Left hindlimb (tissue), 1 donor: ENCODE results near the gene KSR1.
"Not testable (repeated sequence)": the region's sequence is repeated elsewhere in the genome, so short reads cannot be mapped to it uniquely, and the experiment has no call there.

ENCODE experiments used
- DNase-seq: peaks from one replicate; pipeline ENCODE4 v3.0.0-alpha.2; 2018

Gene KSR1

GRCh38 chr17:27455236-27455913 is 873 bp upstream of the KSR1 start:
- DNase-seq, result no peak

GRCh38 chr17:27456681-27457359 is 572 bp downstream of the KSR1 start:
- DNase-seq, result no peak

GRCh38 chr17:27457360-27457715 is 1.1 kb downstream of the KSR1 start:
- DNase-seq, result no peak

DNA sequence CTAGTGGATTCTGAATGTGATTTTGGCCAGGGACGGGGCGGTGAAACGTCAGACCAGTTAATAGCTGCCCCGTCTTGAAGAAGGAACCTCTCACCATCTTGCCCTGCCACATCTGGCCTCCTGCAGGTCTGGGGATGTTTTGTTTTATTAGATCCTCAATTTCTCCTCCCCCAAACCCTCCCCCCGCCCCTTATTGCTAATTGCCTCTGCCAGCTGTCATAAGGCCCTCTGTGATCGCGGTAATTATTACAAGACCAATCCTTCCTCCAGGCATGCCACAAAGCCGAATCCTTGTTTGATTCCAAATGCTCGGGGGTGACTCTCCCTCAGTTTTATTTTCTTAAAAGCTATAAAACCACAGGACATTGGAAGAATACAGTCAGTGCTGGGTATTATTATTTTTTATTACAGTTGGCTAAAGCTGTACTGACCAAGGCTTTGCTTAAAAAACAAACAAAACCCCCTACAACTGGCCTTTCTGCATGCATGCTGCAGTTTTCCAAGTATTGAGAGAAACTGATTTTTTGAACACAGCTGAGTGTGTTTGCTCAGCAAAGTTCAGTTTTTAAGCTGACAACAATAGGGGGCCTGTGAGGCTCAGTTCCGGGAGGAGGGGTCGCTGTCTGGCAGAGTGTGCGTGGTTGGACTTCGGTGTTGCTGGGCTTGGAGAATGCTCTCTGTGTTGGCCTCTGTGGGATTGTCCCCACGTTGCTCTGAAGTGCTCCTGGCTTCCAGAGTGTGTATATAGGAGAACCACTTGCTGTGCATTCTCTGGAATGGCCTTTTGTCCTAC is 1.7 kb downstream of the KSR1 start:
- DNase-seq, result peak; percentile 59

- DNase-seq, result no peak
Observed at GRCh38 chr17:27458524-27458908, 2.3 kb downstream of the KSR1 start.

- no peak for DNase-seq
Observed at GRCh38 chr17:27459433-27459832, 3.2 kb downstream of the KSR1 start.

GRCh38 chr17:27460196-27460725 is 4.0 kb downstream of the KSR1 start:
- no peak for DNase-seq

- DNase-seq, result no peak
Observed at GRCh38 chr17:27461192-27461859, 5.1 kb downstream of the KSR1 start.

- no peak for DNase-seq
Observed at GRCh38 chr17:27462149-27462548, 5.9 kb downstream of the KSR1 start.

DNA sequence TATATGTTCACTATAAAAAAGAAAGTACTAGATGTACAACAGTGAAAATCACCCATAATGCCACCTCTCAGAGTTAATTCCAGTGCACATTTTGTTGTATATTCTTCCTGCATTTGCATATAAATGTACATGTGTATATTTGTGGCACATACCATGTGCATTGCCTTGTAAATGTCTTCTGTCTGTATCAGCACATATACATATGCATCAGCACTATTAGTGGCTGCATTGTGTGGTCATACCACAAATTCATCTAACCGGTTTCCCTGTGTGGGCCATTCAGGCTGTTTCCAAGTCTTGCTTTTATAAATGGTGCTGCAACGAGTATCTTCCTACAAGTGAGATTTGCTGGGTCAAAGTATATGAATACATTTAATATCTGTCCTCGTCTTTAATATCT is 6.5 kb downstream of the KSR1 start:
- DNase-seq, result no peak

DNA sequence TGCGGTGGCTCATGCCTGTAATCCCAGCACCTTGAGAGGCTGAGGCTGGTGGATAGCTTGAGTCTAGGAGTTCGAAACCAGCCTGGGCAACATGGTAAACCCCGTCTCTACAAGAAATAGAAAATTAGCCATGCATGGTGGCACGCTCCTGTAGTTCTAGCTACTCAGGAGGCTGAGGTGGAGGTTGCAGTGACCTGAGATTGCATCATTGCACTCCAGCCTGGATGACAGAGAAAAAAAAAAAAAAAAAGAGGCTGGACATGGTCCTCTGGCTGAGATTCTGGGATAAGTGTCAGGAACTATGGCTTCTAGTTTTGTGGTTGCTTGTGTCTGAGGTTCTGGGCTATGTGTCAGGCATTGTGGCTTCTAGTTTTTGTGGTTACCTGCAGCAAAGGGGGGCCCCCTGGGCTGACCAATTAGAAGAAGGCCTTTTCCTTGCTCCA is 7.0 kb downstream of the KSR1 start:
- no peak for DNase-seq

GRCh38 chr17:27464019-27464418 is 7.8 kb downstream of the KSR1 start:
- DNase-seq, result not testable (repeated sequence)

GRCh38 chr17:27464431-27464830 is 8.2 kb downstream of the KSR1 start:
- DNase-seq, result no peak

GRCh38 chr17:27465875-27466274 is 9.6 kb downstream of the KSR1 start:
- not testable (repeated sequence) for DNase-seq

DNA sequence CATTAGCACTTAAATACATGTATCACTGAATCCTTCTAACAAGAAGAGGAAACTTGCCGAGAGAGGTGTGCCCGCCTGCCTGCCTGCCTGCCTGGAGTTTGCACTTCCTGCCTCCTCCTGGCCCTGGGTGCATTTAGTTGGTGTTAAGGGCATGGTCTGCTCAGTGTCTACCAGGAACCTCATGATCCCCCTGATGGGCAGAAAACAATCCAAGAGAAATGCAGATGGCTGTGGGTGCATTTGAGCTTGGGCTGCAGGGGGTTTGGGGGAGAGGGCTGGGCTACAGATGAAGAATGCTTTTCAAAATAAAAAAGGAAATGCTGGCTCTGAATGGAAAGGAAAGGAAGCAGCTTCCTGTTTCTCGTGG is 10.1 kb downstream of the KSR1 start:
- DNase-seq, result no peak

- DNase-seq, result no peak
Observed at GRCh38 chr17:27466743-27467375, 10.6 kb downstream of the KSR1 start.

DNA sequence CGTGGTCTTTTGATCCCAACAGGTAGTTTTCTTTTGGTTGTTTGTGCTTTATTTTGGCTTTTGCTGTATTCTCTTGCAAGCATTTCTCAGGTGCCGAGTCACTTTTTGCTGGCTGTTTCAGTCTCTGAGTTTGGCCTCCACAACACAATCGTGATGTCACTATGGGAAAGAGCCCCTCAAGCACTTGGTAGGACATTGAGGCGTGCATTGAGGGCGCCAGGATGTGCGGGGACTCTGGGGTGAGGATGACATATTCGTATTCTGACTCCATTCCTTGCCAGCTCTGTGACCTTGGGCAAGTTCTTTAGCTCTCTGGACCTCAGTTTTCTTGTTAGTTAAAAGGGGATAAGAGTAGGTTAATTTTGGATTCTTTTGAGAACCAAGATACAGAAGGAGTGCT is 13.0 kb downstream of the KSR1 start:
- no peak for DNase-seq

GRCh38 chr17:27471321-27472269 is 15.3 kb downstream of the KSR1 start:
- DNase-seq, result no peak

DNA sequence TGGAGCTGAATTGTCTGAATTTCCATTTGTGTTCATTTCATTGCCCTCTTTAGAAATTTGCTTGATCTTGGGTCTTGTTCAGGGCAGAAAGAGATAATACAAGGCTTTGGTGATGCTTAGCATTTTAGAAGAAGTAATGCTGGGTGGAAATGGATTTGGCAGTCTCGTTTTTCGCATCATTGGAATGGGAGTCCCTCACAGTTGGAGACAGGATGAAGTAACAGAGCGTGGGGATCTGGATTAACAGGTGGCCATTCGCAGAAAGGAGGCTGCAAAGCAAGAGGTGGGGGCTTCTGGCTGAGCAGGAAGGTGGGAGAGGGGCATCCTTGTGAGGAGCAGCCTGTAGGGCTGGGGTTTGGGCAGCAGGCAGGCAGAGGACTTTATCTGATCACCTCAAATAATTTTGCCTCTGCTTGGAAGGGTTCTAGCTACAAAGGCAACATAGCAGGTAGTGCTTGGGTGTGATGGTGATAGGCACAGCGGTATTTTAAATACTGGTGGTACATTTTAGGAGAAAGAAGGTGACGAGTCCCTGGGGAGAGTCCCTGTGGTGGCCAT is 17.0 kb downstream of the KSR1 start:
- no peak for DNase-seq

GRCh38 chr17:27473748-27474609 is 17.7 kb downstream of the KSR1 start:
- DNase-seq, result no peak
